Mesenteric fat pad (tissue), 1 donor: Measurements from ENCODE around the gene BAZ1A. TPM values are rescaled to one million over a fixed set of nuclear protein-coding genes. Genes with fewer than 3 reads are reported as not detected.

Experiments used
- DNase-seq: peaks from one replicate; pipeline ENCODE4 v3.0.0-alpha.2; 2020; ENCODE audit warnings: low spot score
- total RNA-seq: library from RNA; stranded (reverse); fragmentation: NEBNext Ultra II Directional; extraction: Animal tissue kit (Norgen Biotek cat#: 25700); gene quantifications from one replicate; pipeline ENCODE4 v1.2.1, GENCODE V29; 2021
- donor health status: DM: yes; HTN: yes; CAD: no.

Gene BAZ1A
- total RNA-seq, 1 donor from 2014 or later = 35.6 TPM

DNA sequence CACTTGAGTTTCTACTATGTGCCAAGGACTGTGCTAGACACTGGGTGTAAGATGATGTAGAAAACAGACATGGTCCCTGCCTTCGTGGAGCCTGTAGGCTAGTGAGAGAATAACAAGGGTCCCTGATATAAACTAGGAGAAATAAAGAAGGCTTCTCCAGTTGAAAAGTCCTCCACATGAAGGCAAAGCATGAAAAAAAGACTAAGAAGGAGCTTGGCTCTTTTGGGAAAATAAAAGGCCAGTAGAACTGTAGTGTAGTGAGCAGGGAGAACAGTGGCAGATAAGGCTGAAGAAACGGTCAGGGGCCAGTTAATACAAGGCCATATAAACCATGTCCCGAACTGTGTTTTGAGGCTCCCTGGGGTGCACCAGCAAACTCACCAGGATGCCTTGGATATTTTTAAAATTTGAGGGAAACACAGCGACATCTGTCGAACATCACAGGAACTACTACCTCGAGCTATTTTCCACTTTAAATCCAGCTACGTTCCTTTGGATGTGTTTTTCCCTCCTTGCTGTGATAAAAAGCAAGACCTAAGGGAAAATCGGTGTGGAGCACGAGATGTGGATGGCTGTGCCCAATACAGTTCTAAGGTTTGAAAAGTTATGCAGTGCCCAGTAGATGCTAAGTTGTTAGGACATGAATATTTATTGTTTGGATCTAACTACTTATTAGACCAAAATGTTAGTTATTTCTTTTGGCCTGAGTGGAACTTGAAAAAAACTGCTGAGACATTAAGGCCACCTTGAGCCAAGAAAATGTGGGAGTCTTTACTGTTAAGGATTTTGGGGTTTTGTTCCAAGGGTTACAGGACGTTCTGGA is 152.2 kb downstream of the BAZ1A start:
- DNase-seq = no peak

DNA sequence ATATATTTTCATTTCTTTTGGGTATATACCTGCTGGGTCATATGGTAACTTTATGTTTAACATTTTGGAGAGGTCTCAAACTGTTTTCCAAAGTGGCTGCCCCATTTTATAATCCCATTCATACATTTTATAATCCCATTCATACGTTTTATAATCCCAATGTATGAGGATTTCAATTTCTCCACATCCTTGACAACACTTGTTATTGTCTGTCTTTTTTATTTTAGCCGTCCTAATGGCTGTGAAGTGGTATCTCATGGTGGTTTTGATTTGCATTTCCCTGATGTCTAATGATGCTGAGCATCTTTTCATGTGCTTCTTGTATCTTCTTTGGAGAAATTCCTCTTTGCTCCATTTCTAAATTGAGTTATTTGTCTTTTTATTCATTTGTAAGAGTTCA is 154.0 kb downstream of the BAZ1A start:
- no peak for DNase-seq

DNA sequence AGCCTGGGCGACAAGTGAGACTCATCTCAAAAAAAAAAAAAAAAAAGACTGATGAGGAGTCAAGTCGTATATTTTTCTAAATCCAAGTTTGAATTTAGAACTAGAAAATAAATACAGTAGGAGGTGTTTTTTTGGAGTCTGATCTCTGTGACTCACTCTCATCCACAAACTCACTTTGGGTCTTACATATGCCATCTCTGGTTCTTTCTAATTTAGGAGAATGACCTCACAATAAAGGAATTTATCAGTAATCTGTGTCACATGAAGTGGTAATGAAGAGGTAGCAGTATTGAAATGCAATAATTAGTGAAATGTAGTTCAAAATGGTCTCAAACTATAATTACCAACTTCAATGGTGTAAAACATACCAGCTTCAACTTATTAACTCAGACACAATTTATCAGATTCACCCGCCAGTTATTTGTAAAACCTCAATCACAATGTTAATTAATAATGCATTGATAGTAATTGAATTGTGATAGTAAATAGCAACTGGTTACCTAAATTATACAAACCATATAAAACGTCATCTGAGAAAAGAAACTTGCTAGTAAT is 156.3 kb downstream of the BAZ1A start:
- no peak for DNase-seq

- DNase-seq = no peak
Observed at GRCh38 chr14:34715127-34715863, 159.9 kb downstream of the BAZ1A start.

GRCh38 chr14:34714320-34715126 is 160.6 kb downstream of the BAZ1A start, which contains the start of gene CFL2:
CFL2 (minus strand) TSS chr14:34714593; CDS start chr14:34714540, 53 bp downstream.
- DNase-seq = peak; percentile 92

DNA sequence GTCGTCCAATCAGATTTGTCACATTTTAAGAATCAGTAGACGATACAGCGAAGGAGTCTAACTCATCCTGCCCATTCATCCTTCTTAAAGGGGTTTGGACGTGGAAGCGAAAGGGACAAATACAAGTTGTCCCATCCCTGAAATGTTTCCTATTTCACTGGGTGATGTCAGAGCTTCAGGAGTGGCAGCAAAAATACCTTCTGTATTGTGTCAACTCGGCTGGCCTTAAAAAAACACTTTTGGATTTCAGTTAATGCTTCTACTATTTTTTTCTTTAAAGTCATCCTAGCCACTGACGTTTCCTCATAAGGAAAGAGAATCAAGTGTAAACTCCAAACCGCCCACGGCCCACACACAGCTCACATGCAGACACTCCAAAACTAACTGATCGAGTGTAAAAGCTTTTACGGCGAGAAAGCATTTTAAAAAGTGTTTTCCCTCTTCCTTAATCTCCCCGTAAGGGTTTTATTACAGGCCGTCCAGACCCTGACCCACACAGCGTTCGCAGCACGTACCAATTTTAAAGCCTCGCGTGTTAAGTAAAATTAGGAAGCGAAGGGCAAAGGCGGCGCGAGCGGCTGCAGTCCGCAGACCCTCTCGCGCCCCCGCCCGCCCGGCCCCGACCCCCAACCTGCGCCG is 161.4 kb downstream of the BAZ1A start:
- DNase-seq = no peak

DNA sequence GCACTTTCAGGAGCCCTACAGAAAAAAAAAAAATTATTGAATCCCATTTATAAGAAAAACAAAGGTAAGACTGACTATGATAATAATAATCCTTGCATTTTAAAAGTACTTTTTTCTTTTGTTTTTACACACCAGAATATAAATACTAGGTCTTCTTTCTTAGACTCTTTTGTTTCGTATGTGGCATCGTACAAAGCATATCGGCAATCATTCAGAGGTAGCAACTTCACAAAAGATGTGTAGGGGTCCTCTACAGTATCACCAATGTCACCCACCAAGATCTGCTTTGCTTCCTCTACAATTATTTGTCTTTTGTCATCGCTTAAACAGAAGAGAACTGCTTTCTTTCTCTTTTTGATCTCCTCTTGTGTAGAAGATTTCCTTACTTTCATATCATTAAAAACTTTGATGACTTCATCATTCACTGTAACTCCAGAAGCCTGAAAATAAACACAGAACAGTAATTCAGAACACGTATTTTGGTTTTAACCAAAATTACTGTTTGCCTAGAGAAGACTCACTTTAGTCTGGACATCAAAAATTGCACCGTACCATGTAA is 162.0 kb downstream of the BAZ1A start:
- no peak for DNase-seq

- no peak for DNase-seq
Observed at GRCh38 chr14:34711796-34712712, 163.1 kb downstream of the BAZ1A start.

DNA sequence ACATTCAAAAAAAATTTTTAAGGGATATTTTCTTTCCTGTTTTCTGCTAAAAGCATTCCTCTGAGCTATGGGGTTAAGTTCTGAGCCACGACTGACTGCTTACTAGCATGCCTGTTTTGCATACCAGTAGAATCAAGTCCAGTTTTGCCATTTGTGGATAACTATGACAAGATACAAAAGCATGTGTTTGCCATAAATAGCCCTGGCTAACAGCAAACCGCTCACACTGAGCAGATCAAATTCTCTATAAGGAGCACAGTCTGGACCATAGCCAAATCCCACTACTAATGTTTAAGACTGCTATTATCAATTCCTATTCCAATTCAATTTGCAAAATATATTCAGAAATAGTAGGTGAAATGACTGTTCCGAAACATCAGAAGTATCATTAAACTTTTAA is 164.0 kb downstream of the BAZ1A start:
- no peak for DNase-seq

DNA sequence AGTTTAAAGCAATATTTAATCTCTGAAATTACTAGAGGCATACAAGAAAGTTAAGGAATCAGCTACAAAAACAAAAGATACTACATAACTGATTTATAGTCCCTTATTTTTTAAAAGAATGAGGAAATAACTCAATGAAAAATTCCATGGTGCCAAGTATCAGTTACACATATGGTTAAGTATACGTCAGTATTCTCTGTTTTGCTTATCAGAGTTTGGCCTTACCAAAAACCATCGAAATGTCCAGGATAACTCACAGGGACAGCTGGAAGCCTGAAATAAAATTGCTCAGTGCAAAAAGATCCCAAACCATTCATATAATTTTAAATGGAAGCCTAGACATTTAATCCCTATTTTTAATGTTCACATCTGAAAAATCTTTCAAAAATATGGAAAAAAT is 164.4 kb downstream of the BAZ1A start:
- no peak for DNase-seq

DNA sequence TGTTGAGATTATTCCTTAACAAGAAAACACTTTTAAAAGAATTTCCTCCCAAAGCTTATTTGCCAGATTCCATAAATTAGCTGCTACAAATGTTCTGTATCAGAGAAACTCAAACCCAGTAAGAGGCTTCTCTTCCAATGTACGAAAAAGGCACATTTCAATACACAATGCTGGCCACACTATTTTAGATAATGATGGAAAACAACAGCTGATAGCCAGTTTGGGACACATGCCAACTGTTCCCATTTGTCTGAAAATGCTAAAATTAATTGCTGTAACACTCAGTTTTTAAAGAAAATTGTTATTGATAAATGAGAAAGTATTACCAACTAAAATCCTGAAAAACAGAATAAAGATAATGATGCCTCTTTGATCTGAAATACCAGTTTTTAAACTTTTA is 165.2 kb downstream of the BAZ1A start:
- no peak for DNase-seq

- no peak for DNase-seq
Observed at GRCh38 chr14:34707722-34708121, 167.4 kb downstream of the BAZ1A start.

Other genes starting within 250 kb of the BAZ1A start
- gene SNX6, start 245.2 kb downstream of the BAZ1A start, total RNA-seq = 97.4 TPM
- gene CFL2, start 160.8 kb downstream of the BAZ1A start, total RNA-seq = 78.8 TPM
- 38.3 TPM for gene SRP54, start 107.6 kb upstream of the BAZ1A start, total RNA-seq
- gene FAM177A1, start 170.9 kb upstream of the BAZ1A start, total RNA-seq = 58.4 TPM
- 30.0 TPM for gene PPP2R3C, start 246.6 kb upstream of the BAZ1A start, total RNA-seq
- 21.3 TPM for gene PRORP, start 247.2 kb upstream of the BAZ1A start, total RNA-seq